H9 (cell line): ENCODE measurements around the gene ASIC1. TPM values are rescaled to one million over a fixed set of nuclear protein-coding genes. Genes with fewer than 3 reads are reported as not detected.

ENCODE experiments used
- DNase-seq: peaks from one replicate; pipeline ENCODE4 v3.0.0-alpha.2; 2017
- H2AFZ ChIP-seq: one replicate; pipeline ENCODE4 v1.6.1; 2013; ENCODE audit warnings: mild to moderate bottlenecking, low read length, control low read depth, moderate library complexity
- H2AK5ac ChIP-seq: 2 replicates; pipeline ENCODE4 v1.6.1; 2013; ENCODE audit warnings: low read length, control low read depth, mixed read lengths; ENCODE audit not compliant: insufficient read length
- H2BK120ac ChIP-seq: one replicate; pipeline ENCODE4 v1.6.1; 2013; ENCODE audit warnings: low read depth, mild to moderate bottlenecking, low read length, control low read depth, inconsistent platforms; ENCODE audit not compliant: poor library complexity, severe bottlenecking
- H2BK12ac ChIP-seq: 2 replicates; pipeline ENCODE4 v1.6.1; 2013; ENCODE audit warnings: low read length, control low read depth, mixed read lengths, low read depth; ENCODE audit not compliant: insufficient read length
- H2BK15ac ChIP-seq: 2 replicates; pipeline ENCODE4 v1.6.1; 2013; ENCODE audit warnings: low read depth, low read length, control low read depth
- H2BK20ac ChIP-seq: one replicate; pipeline ENCODE4 v1.6.1; 2013; ENCODE audit warnings: low read depth, mild to moderate bottlenecking, low read length, control low read depth, inconsistent platforms; ENCODE audit not compliant: poor library complexity, severe bottlenecking
- H2BK5ac ChIP-seq: 2 replicates; pipeline ENCODE4 v1.6.1; 2013; ENCODE audit warnings: low read length, control low read depth, mixed read lengths; ENCODE audit not compliant: insufficient read length
- H3K14ac ChIP-seq: 2 replicates; pipeline ENCODE4 v1.6.1; 2013; ENCODE audit warnings: low read length, control low read depth; ENCODE audit not compliant: insufficient read depth
- H3K18ac ChIP-seq: 2 replicates; pipeline ENCODE4 v1.6.1; 2013; ENCODE audit warnings: low read depth, mild to moderate bottlenecking, mixed read lengths, low read length, control low read depth; ENCODE audit not compliant: insufficient read length
- H3K23ac ChIP-seq: 2 replicates; pipeline ENCODE4 v1.6.1; 2013; ENCODE audit warnings: low read length, control low read depth, mixed read lengths, low read depth; ENCODE audit not compliant: insufficient read length
- H3K23me2 ChIP-seq: 2 replicates; pipeline ENCODE4 v1.6.1; 2013; ENCODE audit warnings: low read depth, mild to moderate bottlenecking, mixed read lengths, low read length, control low read depth; ENCODE audit not compliant: insufficient read length, poor library complexity, severe bottlenecking
- H3K27ac ChIP-seq: 2 replicates; pipeline ENCODE4 v1.5.1; 2013; ENCODE audit warnings: low read length, control low read depth, mixed read lengths, low read depth; ENCODE audit not compliant: insufficient read length
- H3K27me3 ChIP-seq: 2 replicates; pipeline ENCODE4 v1.6.1; 2013; ENCODE audit warnings: low read length, control low read depth, inconsistent platforms; ENCODE audit not compliant: insufficient read depth
- H3K4ac ChIP-seq: 2 replicates; pipeline ENCODE4 v1.6.1; 2013; ENCODE audit warnings: low read depth, mild to moderate bottlenecking, control low read depth, inconsistent platforms, low read length, moderate library complexity
- H3K4me1 ChIP-seq: 2 replicates; pipeline ENCODE4 v1.6.1; 2013; ENCODE audit warnings: low read length, control low read depth, inconsistent platforms; ENCODE audit not compliant: insufficient read depth
- H3K4me2 ChIP-seq: 2 replicates; pipeline ENCODE4 v1.6.1; 2013; ENCODE audit warnings: low read length, control low read depth, mixed read lengths; ENCODE audit not compliant: insufficient read length, insufficient read depth
- H3K56ac ChIP-seq: 2 replicates; pipeline ENCODE4 v1.6.1; 2013; ENCODE audit warnings: low read depth, mild to moderate bottlenecking, mixed read lengths, low read length, control low read depth; ENCODE audit not compliant: insufficient read length
- H3K79me1 ChIP-seq: 2 replicates; pipeline ENCODE4 v1.6.1; 2013; ENCODE audit warnings: low read depth, mild to moderate bottlenecking, moderate library complexity, low read length, control low read depth, inconsistent platforms; ENCODE audit not compliant: insufficient read depth, poor library complexity, severe bottlenecking
- H3K79me2 ChIP-seq: 2 replicates; pipeline ENCODE4 v1.6.1; 2013; ENCODE audit warnings: low read length, control low read depth, inconsistent platforms; ENCODE audit not compliant: insufficient read depth
- H3K9ac ChIP-seq: 2 replicates; pipeline ENCODE4 v1.6.1; 2013; ENCODE audit warnings: low read length, control low read depth, mixed read lengths; ENCODE audit not compliant: insufficient read length; ENCODE audit errors: extremely low read depth
- H3K9me3 ChIP-seq: one replicate; pipeline ENCODE4 v1.6.1; 2013; ENCODE audit warnings: low read depth, low read length, inconsistent platforms; ENCODE audit not compliant: control insufficient read depth
- H3T11ph ChIP-seq: one replicate; pipeline ENCODE4 v1.6.1; 2013; ENCODE audit warnings: mild to moderate bottlenecking, low read length, control low read depth, inconsistent platforms
- H4K20me1 ChIP-seq: one replicate; pipeline ENCODE4 v1.6.1; 2013; ENCODE audit not compliant: control insufficient read depth, insufficient read length, insufficient read depth
- H4K5ac ChIP-seq: 2 replicates; pipeline ENCODE4 v1.6.1; 2013; ENCODE audit warnings: low read depth, mild to moderate bottlenecking, mixed read lengths, low read length, control low read depth; ENCODE audit not compliant: insufficient read length
- H4K8ac ChIP-seq: replicated peaks from 2 replicates; pipeline ENCODE4 v1.6.1; 2013; ENCODE audit warnings: low read length, control low read depth, mixed read lengths, low read depth; ENCODE audit not compliant: insufficient read length
- H4K91ac ChIP-seq: 2 replicates; pipeline ENCODE4 v1.6.1; 2013; ENCODE audit warnings: low read depth, mild to moderate bottlenecking, moderate library complexity, mixed read lengths, low read length, control low read depth; ENCODE audit not compliant: insufficient read length
- H3K27ac Mint-ChIP-seq, 3 experiments: 2 replicates in 2 of 3; 3 replicates in 1 of 3; pipeline ENCODE4 v1.8.0; 2020 to 2021; ENCODE audit warnings: mixed read lengths in 3 of 3, mild to moderate bottlenecking in 1 of 3, moderate library complexity in 1 of 3
- H3K27me3 Mint-ChIP-seq: 2 replicates; pipeline ENCODE4 v1.8.0; 2021; ENCODE audit warnings: low read depth, mild to moderate bottlenecking, moderate library complexity, mixed read lengths
- H3K36me3 Mint-ChIP-seq, 3 experiments: 2 replicates in 2 of 3; 3 replicates in 1 of 3; pipeline ENCODE4 v1.8.0; 2020 to 2021; ENCODE audit warnings: low read depth in 3 of 3, mixed read lengths in 3 of 3; ENCODE audit not compliant: insufficient read depth in 1 of 3
- H3K4me1 Mint-ChIP-seq, 2 experiments: 2 replicates each; pipeline ENCODE4 v1.8.0; 2020; ENCODE audit warnings: mixed read lengths in 2 of 2
- H3K4me3 Mint-ChIP-seq, 2 experiments: 2 replicates in 1 of 2; 3 replicates in 1 of 2; pipeline ENCODE4 v1.8.0; 2020 to 2021; ENCODE audit warnings: mild to moderate bottlenecking in 2 of 2, mixed read lengths in 2 of 2, moderate library complexity in 1 of 2
- H3K9me3 Mint-ChIP-seq, 2 experiments: 2 replicates in 1 of 2; 3 replicates in 1 of 2; pipeline ENCODE4 v1.8.0; 2020; ENCODE audit warnings: mild to moderate bottlenecking in 2 of 2, mixed read lengths in 2 of 2, moderate library complexity in 1 of 2
- CTCF ChIP-seq: fragments of 200-600 bp; sonication (generic); conservative IDR thresholded peaks from 3 replicates; pipeline ENCODE4 v1.8.0; 2021; ENCODE audit warnings: antibody characterized with exemption, mild to moderate bottlenecking
- WGBS: extraction: QIAGEN DNeasy Blood & Tissue Kit; methylation state at CpG from one replicate; pipeline ENCODE4 v1.1.7; 2013; ENCODE audit warnings: missing lambda C conversion rate, low lambda C conversion rate, mixed read lengths; ENCODE audit not compliant: insufficient read length; ENCODE audit errors: extremely low coverage; 5-methylcytosine and 5-hydroxymethylcytosine counted together
- total RNA-seq: library from RNA; stranded (reverse); gene quantifications from 2 replicates; pipeline ENCODE4 v1.2.1, GENCODE V29; 2021

The ASIC1 gene
- total RNA-seq, 1 experiment from 2014 or later = 3.9 TPM

- H3K14ac ChIP-seq = no peak overlapping the region
- TF ChIP-seq CTCF = no peak
Observed at GRCh38 chr12:50042693-50043092, 14.7 kb upstream of the ASIC1 start.

More at GRCh38 chr12:50042693-50043092, 14.7 kb upstream of the ASIC1 start:
- Histone ChIP-seq H2AFZ (no peak overlapping the region), H3K18ac (no peak overlapping the region), H3K4me1 (no peaks in the 10 kb centered on the region), H2BK120ac (no peak overlapping the region), H3K27ac (no peak overlapping the region), H4K8ac (no peak overlapping the region), H3T11ph (no peak overlapping the region), H3K27me3 (no peaks in the 10 kb centered on the region; the same call in 1 of the 2 replicates), H3K4me2 (no peak overlapping the region), H3K79me2 (no peaks in the 10 kb centered on the region), H4K5ac (no peak overlapping the region), H4K20me1 (no peaks in the 10 kb centered on the region), H2AK5ac (no peak overlapping the region), H3K56ac (no peak overlapping the region), H3K4ac (no peak overlapping the region), H3K23ac (no peak overlapping the region), H3K23me2 (no peaks in the 10 kb centered on the region), H3K9ac (no peak overlapping the region), H2BK15ac (no peak overlapping the region), H3K79me1 (no peaks in the 10 kb centered on the region), H2BK5ac (no peak overlapping the region), H2BK20ac (no peak overlapping the region), H4K91ac (no peak overlapping the region), H2BK12ac (no peak overlapping the region), H3K9me3 (no peaks in the 10 kb centered on the region)
- Mint-ChIP-seq H3K4me1 (peaks cover 11 to 15% of the 10 kb centered on the region in 2 experiments), H3K4me3 (no peak overlapping the region), H3K27ac (no peak overlapping the region), H3K27me3 (peaks cover 77% of the 10 kb centered on the region), H3K36me3 (no peaks in the 10 kb centered on the region), H3K9me3 (no peaks in the 10 kb centered on the region)
- DNase-seq = no peak
- no CpG with 5 or more reads among the region's 6 CpGs for WGBS
